H4 (cell line): ENCODE data around the gene PLD3. TPM values are rescaled to one million over a fixed set of nuclear protein-coding genes. Genes with fewer than 3 reads are reported as not detected.
A peak's percentile ranks its signal among the peaks of the same experiment; 100 is the strongest.

ENCODE experiments used
- DNase-seq: peaks from one replicate; pipeline ENCODE4 v3.0.0-alpha.2; 2015; ENCODE audit warnings: low spot score
- total RNA-seq: library from RNA; depleted of rRNA; stranded (reverse); fragments of >200 nt; shearing (Covaris generic); gene quantifications from 2 replicates; pipeline ENCODE4 v1.2.3, GENCODE V29; 2014; rRNA removed

Gene PLD3, protein sequence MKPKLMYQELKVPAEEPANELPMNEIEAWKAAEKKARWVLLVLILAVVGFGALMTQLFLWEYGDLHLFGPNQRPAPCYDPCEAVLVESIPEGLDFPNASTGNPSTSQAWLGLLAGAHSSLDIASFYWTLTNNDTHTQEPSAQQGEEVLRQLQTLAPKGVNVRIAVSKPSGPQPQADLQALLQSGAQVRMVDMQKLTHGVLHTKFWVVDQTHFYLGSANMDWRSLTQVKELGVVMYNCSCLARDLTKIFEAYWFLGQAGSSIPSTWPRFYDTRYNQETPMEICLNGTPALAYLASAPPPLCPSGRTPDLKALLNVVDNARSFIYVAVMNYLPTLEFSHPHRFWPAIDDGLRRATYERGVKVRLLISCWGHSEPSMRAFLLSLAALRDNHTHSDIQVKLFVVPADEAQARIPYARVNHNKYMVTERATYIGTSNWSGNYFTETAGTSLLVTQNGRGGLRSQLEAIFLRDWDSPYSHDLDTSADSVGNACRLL
- total RNA-seq = 212 and 308 TPM in 2 replicates

DNA sequence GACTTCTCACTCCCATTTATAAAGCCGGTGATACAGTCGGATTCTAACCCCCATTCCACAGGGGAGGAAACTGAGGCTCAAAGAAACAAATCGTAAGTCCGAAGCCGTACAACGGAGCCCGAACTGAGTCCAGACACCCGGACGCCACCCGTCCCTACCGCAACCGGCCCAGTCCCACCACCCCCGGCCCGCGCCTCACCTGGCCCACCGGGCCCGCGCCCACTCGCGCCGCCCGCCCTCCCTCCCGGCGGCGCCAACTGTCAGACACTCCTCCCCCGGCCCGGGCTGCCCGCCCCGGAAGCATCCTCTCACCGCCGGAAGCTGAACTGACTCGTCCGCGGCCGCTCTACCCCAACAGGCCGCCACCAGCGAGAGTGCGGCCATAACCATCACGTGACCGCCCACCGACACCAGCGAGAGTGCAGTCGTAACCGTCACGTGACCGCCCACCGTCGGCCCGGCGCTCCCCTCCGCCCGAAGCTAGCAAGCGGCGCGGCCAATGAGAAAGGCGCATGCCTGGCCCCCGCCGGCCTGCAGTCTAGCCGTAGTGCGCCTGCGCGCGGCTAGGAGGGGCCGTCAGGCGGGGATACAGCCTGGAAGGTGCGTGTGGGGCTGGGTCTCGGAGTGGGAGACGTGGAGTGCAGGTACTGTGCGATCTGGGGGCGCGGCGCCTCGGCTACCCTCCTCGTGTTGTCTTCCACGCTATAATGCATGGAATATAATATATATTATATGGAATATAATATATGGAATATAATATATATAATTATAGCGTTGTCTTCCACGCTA lies at the start of gene PLD3, which contains the start of gene C19orf47:
Gene PLD3 (plus strand): TSS at position 571 of the 789 bp plus-strand sequence. CDS start 17,789 bp downstream, outside the sequence.
Gene C19orf47 (minus strand): TSS at position 273 of the 789 bp plus-strand sequence. CDS start 6,540 bp downstream, outside the sequence.
- DNase-seq = peak; percentile 99

DNA sequence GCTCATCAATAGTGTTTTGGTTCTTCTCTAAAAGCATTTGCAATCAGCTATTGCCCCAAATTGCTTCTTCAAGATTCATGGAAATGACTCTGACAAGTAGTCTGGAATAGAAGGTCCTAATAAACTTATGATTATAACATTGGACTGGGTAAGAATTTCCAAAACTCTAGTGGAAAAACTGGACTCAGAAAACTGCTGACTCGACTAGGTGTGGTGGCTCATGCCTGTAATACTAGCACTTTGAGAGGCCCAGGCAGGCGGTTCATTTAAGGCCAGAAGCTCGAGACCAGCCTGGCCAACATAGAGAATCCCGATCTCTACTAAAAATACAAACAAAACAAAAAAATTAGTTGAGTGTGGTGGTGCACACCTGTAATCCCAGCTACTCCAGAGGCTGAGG lies 47.8 kb upstream of the PLD3 start:
- no peak for DNase-seq

DNA sequence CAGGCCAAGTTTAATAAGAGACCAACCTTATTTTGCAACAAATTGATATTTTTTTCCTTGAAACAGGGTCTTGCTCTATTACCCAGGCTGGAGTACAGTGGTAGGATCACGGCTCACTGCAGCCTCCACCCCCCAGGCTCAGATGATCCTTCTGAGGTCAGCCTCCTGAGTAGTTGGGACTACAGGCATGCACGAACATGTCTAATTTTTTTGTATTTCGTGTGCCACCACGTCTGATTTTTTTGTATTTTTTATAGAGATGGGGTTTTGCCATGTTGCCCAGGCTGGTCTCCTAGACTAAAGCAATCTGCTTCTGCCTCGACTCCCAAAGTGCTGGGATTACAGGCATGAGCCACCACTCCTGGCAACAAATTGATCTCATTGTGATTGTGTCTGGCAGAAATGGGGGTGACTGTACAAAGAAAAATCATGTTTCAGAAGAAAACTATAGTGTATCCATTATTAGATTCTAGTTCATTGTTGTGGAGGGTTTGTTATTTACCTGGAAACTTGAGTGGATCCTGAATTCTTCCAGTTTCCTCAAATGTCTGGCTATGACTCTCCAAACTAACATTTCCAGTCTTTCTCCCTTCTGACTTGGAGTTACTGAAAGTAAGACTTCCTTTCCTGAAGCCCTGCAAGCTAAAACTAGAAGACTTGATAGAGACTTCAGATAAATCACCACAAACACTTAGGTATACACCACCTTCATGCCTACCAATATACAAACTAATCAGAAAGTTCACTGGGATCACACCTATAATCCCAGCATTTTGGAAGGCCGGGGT lies 46.1 kb upstream of the PLD3 start:
- no peak for DNase-seq

DNA sequence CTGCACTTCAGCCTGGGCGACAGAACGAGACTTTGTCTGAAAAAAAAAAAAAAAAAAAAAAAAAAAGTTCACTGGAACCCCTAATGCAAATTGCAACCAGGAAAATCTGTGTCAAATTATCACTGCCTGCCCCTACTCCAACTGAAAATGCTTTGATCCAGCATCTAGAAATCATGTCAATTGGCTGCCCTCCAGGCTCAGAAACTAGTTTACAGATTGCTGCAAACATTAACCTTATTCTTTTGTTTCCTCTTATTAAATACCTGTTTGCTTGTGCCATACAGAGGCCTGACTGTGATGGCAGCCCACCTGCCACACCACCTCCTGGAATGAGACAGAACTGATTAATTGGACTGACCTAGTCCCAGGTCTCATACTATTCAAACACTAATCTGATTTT lies 44.7 kb upstream of the PLD3 start:
- DNase-seq = no peak

DNA sequence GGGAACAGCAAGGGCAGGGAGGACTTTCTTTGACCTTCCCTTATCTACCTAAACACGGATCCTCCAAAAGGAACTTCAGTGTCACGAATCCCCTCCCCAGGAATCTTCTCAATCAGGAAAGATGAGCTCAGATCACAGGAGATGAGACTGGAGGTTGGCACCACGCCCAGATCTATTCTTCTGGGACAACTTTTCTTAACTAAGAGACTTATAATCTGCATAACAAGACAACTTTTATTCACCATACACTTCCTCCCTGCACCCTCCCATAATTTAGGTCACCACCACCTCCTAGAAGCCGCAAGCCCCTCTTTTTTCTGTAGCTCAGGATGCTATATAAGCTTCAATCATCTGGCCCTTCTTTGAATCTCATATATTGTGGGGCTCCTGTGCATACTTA lies 44.2 kb upstream of the PLD3 start:
- no peak for DNase-seq

DNA sequence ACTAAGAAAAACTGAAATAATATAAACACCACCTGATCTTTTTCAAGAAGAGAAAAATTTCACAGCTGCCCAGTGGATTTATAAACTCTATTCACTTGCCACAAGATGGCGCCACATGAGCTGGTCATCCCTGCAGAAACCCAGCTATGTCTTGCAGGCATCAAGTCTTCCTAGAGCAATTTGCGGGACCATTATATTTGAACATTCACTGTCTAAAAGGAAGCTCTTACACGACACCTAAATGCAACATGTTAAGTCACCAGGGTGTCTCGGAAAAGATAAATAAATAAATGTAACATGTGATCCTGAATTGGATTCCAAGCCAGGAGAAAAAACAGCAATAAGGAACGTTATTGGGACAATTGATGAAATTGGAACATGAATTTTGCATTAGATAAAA lies 43.1 kb upstream of the PLD3 start:
- DNase-seq = peak; percentile 84

DNA sequence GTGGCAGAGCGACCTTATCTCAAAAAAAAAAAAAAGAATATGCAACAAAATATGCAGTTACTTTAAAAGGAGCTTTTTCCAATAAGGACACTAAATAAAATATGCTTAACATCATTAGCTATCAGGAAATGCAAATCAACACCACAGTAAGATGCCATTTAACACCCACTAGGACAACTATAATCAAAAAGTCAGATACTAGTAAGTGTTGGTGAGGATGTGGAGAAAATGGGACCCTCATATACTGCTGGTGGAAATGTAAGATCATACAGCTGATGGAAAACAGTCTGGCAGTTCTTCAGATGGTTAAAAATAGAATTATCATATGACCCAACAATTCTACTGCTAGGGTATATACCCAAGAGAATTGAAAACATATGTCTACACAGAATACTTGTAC lies 38.8 kb upstream of the PLD3 start:
- no peak for DNase-seq

DNA sequence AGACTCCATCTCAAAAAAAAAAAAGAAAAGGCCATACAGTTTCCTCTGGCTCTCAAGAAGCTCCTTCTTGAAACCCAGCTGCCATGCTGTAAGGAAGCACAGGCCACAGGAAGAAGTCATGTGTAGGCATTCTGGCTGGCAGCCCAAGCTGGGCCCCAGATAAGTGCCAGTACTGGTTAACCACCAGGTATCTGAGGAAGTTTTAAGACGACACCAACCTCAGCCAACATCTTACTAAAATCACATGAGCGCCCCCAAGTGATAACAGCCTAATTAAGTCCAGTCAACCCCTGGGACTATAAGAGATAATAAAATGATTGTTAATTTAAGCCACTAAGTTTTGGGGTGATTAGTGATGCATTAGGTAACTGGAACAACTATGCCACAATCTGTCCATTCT lies 36.0 kb upstream of the PLD3 start:
- DNase-seq = no peak

DNA sequence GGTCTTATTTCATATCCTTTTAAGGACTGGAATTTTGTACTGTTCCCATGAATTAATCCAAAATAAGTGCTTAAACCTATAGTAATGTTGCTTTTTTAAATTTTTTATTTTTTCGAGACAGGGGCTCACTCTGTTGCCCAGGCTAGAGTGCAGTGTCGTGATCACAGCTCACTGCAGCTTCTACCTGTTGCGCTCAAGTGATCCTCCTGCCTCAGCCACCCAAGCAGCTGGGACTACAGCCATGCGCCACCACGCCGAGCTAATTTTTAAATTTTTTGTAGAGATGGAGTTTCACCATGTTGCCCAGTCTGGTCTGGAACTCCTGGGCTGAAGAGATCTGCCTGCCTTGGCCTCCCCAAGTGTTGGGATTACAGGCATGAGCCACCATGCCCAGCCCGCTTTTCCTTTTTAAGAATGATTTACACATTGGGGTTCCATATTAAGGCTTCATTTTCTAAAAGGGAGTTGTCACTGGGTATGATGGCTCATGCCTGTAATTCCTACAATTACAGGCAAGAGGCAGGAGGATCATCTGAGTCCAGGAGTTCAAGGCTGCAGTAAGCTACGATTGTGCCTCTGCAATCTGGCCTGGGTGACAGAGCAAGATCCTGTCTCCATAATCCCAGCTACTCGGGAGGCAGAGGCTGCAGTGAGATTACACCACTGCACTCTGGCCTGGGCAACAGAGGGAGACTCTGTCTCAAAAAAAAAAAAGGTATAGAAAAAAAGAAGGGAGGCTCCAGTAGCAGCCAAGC lies 35.1 kb upstream of the PLD3 start:
- no peak for DNase-seq

DNA sequence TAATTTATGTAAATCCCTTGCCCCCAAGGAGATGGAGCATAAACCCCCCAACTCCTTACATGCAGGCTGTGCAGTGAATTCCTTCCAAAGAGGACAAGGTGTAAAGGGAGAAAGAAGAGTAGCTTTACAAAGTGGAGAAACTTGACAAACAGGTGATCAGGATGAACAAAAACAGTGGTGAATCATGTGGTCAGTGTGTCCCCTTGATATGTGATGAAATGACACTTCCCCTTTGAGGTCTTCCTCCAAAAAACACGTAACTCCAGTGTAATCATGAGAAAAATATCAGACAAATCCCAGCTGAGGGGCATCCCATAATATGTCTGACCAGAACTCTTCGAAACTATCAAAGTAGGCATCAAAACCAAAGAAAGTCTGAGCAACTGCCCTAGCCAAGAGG lies 33.8 kb upstream of the PLD3 start:
- no peak for DNase-seq

DNA sequence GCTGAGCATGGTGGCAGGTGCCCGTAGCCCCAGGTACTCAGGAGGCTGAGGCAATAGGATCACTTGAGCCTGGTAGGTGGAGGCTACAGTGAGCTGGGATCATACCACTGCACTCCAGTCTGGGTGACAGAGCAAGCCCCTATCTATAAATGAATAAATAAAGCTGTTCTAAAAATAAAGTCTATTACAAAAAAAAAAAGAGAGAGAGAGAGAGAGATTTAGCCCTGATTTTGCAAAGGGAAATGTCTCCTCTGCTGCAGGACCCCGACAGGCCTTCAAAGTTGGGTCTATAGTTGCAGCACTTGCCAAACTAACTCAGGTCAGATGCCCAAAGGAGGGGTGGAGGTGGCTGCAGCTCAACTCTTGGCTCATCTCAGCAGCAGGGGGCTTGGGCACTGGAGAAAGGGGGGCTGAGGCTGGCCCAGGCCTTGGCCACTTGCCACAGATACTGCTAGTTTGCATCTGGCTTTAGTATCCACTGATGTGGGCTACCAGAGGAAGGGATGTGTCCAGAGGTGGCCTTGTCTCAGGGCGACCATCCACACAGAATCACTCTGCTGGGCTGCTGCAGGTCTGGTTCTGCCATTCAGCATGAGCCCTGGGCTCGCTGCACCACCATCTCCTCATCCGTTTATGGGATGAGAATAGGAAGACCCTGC lies 32.6 kb upstream of the PLD3 start:
- DNase-seq = no peak

DNA sequence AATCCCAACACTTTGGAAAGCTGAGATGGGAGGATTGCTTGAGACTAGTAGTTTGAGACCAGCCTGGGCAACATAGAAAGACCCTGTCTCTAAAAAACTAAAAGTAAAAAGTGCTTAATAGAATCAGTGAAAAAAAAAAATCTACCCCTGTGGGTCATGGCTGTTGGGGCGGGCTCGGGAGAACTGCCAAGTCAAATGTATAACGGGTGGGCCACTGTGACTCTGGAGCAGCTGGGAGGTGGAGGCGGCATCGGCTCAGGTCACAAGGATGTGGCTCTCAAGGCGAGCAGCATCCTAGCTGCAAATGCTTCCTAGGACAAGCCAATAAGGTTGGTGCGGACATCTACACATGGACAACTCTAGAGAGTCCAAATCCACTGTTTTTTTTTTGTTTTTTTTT lies 31.2 kb upstream of the PLD3 start:
- no peak for DNase-seq

DNA sequence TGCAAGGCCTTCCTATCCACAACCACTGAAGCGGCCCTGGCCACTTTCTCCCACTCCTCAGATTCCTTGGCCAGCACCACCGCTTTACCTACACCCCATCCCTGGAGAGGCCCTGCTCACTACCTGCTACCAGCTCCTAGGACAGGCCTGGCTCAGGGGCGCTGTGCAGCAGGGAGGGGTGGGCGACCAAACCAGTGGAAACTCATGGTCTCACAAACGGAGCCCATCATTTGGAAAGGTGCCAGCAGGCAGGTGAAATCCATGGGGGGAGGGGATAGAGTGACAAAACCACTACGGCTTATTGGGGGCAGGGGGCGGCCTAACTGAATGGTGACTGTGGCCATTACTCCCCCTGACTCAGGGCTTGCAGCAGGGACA lies 27.9 kb upstream of the PLD3 start:
- no peak for DNase-seq

DNA sequence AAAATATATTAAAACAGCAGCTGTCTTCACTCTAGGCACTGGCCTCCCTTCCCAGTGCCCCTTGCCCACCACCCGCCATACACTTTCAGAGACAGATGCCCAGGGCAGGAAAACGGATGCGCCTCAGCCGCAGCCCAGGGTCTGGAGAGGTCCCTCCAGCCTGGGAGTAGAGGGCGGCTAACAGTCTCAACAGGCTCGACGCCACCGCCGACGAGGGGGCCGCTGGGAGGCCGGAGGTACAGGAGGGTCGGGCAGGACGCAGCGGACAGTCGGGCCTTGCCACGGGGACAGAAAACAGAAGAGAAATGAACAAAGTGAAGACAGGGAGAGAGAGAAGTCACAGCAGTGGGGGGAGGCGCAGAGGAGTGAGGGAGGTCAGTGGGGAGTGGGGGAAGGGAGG lies 27.4 kb upstream of the PLD3 start:
- DNase-seq = no peak

DNA sequence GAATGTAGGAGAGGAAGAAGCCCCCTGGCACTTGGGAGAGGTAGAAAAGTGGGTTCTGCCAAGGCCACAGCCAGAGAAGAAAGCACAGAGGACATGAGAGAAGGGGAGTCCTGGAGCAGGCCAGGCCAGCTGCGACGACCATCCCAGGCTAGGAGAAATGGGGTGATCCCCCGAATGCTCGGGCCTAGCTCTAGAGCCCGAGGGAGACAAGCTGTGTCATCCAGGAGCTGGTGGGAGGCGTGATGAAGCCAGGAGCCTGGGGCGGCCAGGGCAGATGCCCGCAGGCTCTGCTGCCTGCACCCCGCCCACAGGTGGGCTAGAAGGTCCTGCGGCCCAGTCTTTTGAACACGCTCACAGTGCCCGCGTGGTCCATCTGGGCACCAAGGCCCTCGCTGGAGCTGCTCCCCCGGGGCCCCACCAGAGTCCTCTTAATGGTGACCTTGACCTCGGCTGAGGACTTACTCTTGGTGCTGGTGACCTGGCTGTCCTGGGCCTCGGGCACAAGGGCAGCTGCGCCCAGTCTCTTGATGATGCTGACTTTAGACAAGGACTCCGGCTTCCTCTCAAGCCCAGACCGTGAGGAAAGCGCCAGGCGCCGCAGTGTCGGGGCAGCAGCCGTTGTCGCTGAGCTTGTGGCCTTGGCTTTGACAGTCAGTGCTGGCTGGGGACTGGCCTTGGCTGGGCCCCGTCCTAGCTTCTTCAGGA lies 26.8 kb upstream of the PLD3 start:
- no peak for DNase-seq

DNA sequence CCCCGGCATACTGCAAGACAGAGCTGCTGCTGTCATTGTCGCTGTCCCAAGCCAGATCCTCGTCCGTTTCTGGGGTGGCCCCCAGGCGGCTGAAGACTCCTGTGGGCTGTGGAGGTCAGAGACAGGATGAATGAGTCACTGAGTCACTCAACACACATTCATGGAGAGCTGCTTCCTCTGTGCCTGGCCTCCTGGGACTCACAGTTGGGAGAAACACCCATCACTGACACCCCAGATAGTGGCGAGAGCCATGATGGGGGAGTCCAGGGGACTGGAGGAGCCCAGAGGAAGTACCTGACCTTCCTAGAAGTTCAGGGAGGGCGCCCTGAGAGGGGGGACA lies 26.3 kb upstream of the PLD3 start:
- DNase-seq = no peak

DNA sequence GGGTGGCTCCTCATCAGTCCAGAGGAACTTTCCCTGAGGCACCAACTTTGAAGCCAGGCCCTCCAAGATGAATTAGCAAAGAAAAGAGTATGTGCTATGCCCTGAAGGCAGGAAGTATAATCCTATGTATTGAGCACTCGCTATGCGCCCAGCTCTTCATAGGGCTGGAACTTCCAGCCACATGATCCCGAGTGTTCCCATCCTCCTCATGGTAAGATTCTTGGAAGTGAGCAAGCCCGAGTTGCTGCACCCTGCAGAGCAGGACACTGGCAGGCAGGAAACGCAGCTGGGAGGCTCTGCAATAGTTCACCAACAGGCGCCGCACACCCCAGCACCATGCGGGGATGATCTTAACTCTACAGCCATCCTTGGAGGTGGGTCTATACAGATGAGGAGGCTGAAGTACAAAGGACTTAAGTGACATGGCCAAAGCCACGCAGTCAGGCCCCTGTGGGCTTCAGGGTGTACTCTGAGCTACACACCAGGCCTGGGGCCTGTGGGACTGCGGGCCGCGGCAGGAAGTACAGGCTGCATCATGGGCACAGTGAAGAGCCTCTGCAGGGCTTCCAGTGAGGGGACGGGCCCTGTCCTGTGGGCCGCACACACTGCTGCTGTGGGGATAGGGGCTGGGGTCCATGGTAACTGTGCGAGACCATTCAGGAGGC lies 25.4 kb upstream of the PLD3 start:
- no peak for DNase-seq

DNA sequence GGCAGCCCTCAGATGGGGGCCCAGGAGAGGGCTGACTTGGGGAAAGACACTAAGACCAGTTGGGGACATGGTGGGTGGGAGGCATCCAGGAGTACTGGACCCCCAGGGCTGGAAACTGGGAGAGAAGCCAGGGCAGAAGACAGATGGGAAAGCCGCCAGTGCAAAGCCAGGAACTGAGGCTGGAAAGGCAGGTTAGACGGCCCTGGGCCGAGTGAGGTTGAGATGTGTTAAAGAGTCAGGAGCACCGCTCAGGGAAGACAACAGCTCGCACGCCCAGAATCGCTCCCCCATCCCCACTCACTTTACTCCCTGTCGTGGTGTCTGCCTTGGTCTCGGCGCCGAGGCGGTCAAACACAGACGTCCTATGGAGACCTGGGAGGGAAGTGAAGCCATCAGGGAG lies 24.8 kb upstream of the PLD3 start:
- no peak for DNase-seq

DNA sequence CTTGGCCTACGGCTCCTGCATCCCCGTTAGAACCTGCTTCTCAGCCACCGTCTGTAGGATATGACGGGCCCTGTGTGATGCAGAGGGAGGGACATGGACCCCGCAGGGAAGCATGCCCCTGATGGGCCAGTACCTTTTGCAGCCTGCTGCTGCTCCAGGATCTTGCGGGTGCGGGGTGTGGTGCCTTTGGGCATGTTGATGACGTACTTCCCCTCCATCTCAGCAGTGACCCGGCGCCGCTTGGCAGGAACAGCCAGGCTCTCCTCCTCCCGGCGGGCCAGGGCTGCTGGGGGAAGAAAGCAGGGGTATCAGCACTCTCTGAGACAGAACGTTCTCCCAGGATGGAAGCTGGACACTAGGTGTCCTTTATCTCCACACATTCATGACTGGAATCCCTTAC lies 22.3 kb upstream of the PLD3 start:
- DNase-seq = no peak

DNA sequence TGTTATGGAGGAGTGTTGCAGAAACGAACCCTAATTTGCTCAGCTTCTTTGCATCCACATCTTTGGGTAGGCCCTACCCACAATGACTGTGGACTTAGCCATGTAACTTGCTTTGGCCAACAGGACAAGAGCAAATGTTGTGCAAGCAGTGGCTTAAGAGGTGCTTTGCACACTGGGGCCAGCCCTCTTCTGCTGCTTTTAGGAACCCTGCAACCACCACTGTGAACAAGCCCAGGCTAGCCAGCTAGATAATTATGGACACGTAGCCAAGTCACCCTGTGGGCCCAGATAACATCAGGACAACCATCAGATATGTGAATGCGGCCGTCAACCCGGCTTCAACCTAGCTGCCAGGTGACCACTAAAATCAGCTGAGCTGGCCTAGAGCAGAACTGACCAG lies 17.4 kb upstream of the PLD3 start:
- DNase-seq = no peak
